HPDE6-E6E7 (cell line): ENCODE data around the gene RGS3.

Experiments
- DNase-seq: peaks from one replicate; pipeline ENCODE4 v3.0.0; 2011; ENCODE audit warnings: missing footprints; ENCODE audit errors: extremely low spot score

Gene RGS3

DNA sequence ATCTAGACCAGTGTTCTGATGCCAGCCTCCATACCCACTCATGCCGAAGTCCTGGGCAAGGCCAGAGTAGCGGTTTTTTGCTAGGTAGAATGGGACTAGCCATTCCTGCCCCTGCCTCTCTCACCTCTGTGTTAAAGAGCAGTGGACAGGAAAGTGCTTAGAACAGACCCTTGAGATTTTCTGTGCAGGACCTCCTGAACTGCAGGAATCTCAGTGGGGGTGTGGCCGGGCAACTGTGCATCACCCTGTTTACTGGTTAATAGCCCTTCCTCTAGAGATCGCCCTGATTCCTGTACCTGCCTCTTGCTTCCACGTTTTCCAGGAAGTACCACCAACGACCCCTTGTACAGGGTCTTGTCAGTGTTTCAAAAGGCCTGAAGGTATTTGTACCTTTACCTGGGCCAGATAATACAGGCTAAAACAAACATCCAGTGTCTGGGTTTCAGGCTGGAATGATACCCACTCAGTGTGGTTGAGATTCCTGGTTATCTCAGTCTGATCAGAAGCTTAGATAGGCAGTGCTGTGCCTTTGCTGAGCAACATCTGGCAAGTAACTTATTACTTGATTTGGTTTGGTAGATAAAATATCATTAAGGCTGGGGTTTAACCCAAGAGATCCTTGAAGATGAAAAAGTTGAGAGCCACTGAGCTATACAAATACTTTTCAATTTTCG lies 65.9 kb downstream of the RGS3 start:
- DNase-seq = no peak

DNA sequence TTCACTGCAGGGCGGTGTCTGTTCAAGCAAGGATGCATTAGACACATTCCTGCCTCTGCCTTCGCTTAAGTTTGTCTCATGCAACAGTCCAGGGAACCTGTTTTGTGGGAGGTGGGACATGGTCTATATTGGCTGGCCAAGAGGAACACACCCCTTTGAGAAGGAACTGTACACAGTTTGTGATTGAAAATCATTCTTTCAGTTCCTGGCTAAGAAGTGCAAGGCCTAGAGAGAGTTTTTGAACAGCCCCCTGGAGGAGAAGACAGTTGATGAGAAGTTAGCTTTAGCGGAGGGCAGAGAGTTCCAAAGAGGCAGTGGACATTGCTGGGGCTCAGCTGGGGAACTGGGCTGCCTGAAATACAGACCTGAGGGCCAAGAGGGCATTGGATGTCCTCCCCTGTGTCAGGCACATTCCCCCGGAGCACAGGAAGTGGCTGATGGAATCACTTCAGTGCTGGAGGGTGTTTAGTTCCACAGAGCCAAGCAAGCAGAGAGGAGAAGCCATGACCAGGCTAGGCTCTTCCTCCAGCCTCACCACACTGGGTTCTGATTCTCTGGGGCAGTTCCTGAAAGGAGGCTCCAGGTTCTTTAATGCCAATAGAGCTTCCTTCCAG lies 66.6 kb downstream of the RGS3 start:
- DNase-seq = no peak

DNA sequence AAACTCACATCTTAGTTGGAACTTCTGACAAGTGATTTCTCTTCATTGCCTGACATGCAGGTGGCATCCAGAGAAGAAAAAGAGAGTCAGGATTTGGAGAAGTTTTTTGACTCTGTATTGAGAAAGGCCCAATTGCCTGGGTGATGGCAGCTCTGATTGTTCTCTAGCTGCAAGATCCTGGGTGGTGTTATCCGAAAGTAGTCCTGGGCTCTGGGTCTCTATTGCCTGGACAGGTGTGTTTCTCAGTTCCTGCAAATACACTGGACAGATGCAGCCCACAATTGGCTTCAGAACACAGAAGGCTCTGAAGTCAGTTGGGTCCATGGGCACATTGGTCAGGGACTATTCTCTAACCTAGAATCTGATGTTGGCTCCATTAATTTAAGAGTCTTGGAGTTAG lies 67.4 kb downstream of the RGS3 start:
- DNase-seq = no peak

DNA sequence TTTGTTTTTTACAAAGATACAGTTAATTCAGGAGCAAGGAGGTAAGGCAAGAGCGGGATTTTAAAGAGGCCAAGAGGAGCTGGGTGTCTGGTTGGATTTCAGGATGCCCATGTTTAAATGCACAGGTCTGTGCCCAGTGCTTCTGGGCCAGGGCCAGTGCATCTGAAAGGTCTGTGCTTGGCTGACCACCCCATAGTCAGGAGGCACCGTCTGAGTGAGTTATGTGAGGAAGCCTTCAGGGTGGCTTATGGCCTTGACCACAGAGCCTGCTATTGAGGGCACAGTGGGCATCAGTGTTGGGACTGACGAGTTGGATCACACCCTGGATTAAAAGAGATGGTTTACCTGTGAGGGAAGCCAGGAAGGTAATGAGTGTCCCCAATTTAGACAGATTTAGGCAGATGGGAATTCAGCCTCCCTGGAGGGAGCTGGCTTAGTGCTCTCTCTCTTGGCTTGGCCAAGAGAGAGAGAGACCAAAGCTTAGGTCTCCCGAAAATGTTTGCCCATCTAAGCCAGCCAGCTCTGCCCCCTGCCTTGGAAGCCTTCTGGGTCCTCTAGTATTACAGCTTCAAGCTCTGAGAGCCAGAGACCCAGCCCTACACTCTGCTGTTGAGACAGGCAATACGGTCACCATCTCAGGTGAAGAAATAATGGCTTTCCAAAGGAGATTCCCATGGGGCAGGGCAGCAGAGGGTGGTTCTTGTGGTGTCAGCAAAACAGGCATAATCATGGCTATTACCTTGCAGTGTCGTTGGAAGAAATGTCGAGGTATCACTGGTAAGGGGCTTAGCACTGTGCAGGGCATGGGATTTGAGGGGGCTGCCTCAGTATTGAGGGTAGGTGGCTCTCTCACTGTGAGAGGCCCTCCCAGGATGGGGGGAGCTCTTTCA lies 68.6 kb downstream of the RGS3 start:
- no peak for DNase-seq

DNA sequence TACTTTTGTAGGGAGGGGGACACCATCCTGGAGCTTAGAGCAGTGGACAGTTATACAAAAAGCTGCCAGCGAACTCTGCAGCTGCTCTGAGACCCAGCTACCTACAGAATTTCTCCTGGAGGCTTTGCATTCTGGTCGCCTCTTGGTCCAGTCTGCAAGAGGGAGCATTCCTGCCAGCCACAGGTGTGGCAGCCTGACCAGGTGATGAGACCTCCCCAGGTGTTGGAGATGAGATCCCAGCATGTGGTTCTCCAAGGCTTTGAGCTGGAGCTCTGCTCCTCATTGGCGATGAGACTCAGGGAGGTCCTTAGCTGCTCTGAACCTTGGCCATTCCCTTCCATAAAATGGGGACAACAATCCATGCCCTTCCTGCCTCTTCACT lies 69.3 kb downstream of the RGS3 start:
- no peak for DNase-seq

DNA sequence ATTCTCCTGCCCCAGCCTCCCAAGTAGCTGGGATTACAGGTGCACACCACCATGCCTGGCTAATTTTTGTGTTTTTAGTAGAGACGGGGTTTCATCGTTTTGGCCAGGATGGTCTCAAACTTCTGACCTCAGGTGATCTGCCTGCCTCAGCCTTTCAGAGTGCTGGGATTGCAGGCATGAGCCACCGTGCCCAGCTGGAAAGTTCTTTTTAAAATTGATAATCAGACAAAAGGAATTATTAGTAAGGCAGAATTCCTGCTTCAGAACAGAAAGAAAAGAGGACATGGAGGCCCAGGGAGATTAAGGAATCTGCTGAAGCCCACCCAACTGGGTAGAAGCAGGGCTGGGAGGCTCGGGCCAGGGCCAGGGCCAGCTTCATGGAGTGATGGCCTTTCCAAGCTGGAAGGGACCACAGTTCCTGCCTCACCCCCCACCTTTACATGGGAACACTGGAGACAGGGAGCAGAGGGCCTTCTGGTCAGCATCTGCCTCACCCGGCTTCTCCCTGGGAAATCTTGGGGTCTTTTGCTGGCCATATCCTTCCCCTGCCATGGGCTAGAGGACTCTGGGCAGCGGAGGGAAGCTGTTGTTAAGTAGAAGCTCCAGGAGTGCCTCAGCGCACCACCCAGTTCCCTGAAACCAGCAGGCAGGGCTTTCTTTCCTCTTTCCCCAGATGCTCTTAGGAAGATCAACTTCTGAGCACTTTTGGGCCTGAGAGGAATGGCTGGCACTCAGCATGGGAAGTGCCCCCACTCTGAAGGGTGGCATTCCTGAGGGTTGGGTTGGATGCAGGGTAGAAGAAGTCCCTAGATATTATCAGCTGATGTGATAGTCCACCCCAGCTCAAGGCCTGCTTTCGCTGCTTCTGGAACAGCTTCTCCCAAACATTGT lies 70.1 kb downstream of the RGS3 start:
- DNase-seq = no peak

DNA sequence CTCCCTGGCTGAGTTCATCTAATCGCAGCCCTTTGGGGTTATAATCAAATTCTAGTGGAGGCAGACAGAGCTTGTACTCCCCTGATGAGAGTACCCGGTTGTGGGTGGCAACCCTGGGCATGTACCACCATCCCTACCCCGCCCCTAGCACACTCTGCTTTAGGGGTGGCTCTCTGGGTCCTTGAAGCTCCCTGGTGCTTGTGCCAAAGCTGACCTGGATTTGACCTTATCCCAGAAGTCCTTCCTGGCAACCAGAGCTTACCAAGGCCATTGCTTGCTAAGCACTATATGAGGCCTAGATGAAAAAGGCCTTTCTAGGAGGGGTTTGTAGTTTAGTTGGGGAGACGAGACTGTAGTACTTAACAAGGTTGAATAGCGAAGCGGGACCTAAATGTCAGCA lies 72.2 kb downstream of the RGS3 start:
- no peak for DNase-seq

DNA sequence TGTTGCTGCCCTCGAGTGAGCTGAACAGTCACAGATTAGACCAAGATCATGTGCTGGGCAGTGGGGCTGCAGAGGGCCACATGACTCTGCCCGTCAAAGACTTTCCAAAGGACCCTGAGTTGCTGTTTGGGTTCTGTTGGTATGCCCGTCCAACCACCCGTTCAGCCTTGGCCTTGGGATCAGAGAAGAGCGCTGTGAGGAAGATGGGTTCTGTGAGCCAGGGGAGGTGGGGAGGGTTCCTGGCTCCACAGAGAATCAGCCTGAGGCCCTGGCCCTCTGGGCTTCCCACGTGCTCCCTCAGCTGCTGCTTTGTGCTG lies 72.6 kb downstream of the RGS3 start:
- DNase-seq = no peak

DNA sequence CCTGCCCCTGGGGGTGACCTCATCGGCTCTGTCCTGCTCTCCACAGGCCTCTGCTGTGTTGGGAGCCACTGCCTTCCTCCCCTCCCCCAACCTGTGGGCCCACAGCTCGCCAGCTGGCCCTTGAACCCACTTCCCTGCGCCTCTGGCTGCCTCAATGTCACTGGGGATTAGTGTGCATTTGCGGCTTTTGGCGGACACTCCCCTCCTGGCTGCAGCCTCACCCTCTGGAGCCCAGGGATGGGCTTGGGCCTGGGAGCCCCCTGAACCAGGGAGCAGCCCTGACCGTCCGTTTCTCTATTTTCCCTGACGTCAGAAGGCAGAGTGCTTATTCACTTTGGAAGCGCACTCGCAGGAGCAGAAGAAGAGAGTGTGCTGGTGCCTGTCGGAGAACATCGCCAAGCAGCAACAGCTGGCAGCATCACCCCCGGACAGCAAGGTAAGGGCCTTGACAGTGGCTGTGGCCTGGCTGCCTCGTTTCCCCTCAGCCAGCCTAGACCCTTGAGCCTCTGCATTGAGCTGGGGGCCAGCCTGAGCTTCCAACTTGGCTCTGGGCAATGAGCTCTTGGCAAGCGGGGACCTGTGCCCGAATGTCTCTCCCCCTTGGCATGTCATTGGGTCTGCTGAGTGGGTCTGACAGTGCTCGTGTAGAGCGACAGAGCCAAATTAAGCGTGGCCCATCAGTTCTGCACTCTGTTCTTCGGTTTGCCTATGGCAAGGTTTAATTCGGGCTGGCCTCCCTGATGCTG lies 73.1 kb downstream of the RGS3 start:
- DNase-seq = no peak

DNA sequence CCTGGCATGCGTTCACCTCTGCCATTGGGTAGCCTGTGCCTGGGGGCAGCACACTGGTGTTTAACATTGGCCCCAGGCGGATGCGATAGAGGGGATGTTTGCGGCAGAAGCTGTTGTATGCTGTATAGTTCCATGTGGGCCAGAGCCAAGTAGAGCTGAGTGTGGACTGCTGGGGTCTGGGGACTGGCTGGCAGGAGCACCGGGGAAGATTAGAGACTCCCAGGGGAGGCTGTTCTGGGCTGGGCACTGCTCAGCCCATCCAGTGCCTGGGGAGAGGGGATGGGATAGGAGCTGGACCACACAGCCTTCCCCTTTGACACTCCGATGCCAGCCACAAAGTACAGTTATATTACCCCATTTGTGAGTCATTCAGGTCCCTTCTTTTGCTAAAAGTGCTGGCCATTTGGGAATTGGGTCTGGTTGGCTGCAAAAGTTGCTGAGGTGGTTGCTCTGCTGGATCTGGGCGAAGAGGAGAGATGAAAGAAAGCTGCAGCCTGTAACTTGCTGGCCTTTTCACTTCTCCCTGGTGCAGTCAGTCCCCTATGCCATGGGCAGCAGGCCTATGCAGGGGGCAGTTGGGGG lies 73.8 kb downstream of the RGS3 start:
- no peak for DNase-seq

DNA sequence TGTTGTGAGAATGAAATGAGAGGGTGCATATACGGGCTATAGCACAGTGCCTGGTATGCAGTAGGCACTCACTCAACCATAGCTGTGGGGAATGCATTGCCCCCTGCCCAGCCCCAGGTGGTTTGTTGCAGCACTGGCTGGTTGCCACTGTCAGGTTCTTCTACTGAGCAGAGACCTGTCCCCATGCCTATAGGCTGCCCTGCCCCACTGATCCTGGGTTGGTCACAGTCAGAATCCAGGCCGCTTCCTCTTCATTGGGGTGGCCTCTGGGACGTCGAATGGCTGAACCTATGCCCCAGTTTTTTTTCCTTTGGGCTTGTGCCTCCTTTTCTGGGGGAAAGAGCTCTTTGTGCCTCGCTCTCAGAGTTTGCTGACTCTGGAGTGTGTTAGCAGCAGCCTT lies 74.6 kb downstream of the RGS3 start:
- no peak for DNase-seq

DNA sequence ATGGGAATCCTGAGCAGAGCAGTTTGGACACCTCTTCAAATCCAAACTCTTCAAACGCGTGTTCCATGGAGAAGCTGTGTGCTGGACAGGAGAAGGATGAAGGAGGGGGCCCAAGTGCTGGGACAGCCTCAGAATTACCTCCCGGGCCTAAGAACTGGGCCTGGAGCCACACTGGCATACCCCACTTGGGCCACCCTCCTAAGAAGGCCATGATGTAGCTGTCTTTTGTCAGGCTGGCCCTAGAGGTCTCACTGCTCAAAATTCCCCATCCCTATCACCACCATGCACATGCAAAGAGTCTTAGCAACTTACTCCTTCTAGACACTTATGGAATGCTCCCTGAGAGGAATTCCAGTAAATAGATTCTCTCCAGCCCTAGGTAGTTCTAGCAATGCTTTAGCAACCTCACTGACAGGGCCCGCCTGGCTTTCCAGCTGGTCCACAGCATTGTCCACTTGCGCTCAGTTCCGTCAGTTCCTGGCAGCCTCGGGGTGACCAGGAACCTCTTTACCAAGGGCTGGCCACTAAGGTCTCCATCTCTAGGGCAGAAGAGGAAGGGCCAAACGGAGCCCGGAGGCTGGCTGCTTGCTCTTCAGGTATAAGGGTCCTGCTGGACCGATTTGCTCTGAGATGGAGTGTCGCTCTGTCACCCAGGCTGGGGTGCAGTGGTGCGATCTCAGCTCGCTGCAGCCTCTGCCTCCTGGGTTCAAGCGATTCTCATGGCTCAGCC lies 75.3 kb downstream of the RGS3 start:
- DNase-seq = no peak

DNA sequence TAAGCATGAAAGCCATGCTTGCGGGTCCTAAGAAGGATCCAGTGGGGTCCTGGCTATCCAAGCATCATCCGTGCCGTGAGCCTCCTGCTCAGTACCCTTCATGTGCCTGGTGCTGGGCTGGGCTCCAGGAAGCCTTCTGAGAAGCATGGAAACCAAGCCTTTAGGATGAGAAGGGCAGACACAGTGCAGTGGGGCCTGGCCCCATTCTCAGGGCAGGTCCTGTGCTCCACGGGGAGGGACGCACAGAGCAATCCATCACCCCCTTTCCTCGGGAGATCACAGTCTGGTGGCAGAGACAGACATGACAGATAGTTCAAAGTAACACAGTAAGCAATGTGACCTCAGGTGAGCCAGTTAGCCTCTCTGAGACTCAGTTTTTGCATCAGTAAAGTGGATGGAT lies 76.9 kb downstream of the RGS3 start:
- DNase-seq = no peak

DNA sequence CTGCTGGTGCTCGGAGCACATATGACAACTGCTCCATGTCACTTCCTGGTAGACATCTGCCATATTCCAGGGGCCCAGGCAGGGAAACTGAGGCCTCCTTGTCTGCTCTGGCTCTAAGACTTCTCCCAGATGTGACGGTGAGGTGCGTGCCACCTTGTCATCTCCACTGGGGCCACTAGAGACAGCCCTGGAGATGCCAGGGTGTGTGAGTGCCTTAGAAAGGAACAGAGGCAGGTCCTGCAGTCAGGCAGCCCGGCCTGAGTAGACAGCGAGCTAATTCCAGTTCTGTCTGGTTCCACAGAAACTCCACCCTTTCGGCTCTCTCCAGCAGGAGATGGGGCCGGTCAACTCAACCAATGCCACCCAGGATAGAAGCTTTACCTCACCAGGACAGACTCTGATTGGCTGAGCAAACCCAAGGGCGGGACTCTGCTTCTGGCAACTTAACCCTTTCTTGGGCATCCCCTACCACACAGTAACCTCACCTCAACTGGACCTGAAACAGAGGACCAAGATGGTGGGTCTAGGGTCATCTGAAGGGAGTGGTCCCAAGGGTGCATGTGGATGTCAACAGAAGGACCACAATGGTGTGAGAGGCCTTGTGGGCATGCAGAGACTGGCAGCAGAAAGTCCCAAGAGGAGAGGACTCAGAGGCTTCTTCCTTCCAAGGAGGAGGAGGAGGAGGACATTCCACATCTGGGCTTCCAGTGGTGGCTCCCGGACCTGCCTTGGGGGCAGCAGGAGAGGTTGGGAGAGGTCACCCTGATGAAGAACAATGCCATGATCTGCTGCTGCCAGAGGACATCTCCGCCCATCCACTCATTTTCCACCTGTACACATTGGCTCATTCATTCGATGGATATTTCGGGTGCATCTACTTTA lies 77.7 kb downstream of the RGS3 start:
- DNase-seq = no peak

DNA sequence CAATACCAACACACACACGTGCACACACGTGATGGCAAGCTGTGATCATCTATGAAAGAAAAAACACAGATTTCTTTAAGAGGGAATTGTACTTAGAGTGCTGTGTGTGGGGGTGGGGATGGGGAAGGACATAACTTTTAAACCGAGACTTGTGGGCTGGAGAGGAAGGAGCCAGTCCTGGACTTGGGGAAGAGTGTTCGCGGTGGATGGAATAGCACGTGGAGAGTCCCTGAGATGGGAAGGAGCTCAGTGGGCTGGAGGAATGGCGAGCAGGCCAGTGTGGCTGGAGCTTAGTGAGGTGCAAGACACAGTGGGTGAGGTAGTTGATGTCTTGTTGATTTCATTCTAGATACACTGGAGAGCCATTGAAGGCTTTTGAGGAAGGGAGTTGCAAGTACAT lies 78.5 kb downstream of the RGS3 start:
- no peak for DNase-seq

DNA sequence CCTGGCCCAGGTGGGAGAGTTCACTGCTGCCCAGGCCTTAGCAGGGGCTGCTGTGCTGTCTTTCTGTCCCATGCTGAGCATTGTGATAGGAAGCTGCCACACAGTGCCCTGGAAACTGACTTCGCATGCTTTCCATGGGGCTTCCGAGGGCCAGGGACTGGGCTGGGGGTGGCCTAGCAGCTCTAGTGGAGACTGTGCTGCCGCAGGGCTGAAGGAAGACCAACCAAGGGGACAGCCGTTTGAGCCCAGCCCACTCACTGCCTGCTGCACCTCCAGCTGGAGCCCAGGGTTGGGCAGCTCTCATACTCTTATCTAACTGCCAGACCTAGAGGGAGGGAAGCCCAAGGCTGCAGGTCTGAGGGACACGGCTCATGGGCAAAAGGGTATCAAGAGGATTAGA lies 79.2 kb downstream of the RGS3 start:
- no peak for DNase-seq

DNA sequence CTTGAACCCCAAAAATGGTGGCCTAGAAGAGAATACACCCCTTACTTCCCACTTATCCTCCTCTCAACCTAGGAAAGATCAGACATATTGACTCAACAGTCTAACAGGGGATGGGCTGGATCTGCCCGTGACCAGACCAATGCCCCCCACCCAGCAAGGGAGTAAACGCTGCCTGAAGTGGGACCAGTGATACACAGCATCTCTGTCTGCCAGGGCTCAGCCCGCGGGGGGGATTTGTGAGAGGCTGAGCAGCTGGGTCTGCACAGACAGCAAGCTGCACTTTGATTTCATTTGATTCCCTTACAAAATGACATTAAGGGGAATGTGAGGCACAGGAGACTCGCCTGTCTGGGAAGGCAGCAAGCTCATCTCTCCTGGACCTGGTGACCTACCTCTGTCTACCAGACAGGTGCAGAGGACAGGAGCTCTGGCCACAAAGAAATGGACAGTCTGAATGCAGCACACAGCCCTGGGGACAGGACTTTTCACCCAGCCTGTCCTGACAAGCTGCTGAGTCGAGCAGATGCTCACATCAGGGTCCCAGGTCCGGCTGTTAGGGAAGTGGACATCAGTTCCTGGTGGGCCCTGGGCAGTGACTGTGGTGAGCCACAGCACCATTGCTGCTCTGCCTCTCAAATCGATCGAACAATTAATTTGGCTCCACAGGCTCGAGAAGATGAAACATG lies 79.9 kb downstream of the RGS3 start:
- DNase-seq = no peak

DNA sequence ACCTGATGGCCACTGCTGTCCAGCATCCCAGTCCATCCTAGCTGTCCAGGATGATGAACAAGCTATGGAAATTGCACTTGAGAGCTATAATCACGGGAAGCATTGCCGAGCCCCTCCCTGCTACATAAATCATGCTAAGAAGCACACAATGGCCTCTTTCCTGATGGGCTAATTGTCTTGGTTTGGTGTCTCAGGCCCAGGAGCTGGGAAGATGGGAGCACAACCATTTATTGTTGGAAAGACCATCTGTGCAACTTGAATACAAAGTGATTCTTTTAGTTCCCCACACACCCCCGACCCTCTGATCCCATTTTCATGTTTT lies 80.4 kb downstream of the RGS3 start:
- DNase-seq = no peak

DNA sequence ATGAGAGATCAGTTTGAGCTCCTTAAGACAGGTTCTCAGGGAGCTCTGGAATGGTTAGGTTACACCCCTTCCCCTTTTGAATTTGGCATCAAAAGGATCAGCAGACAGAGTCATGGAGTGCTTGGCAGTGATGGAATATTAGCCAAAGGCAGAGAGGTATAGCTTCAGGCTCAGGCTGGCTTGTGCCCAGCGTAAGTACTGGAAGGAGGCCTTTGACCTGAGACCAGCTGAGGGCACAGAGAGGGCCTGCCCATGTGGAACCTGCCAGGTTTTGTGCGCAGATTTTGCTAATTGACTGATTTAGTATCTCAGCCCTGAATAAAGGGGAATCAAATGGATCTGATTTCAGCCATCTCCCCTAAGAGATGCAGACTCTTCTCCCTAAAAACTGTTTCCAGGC lies 81.5 kb downstream of the RGS3 start:
- DNase-seq = no peak
